ENCODE results near the gene ARPC1A.
"Not testable (repeated sequence)": the region's sequence is repeated elsewhere in the genome, so short reads cannot be mapped to it uniquely, and the experiment has no call there.

- TF ChIP-seq CTCF (IDR thresholded peaks at IDR 0.05 in 4 of 5, conservative IDR thresholded peaks at IDR 0.05 in 1 of 5); POLR2A (IDR thresholded peaks at IDR 0.05): not testable (repeated sequence)
Observed at GRCh38 chr7:99379693-99380031, 54.0 kb downstream of the ARPC1A start.

Measured in gastrocnemius medialis (tissue), 4 donors.